HG02642 (cell line): ENCODE results near the gene B3GLCT.

Experiments used
- ATAC-seq: cut with Tn5 transposase; IDR thresholded peaks from one replicate; pipeline ENCODE4 v1.9.1; 2021; ENCODE audit warnings: mild to moderate bottlenecking; ENCODE audit not compliant: unreplicated experiment, poor library complexity

Gene B3GLCT

GRCh38 chr13:31267126-31267784, 67.5 kb downstream of the B3GLCT start:
- no peak for ATAC-seq

GRCh38 chr13:31274390-31274789, 74.6 kb downstream of the B3GLCT start:
- no peak for ATAC-seq

- no peak for ATAC-seq
These were observed 76.6 kb downstream of the B3GLCT start for GRCh38 chr13:31276421-31276820.

GRCh38 chr13:31278869-31279268, 79.1 kb downstream of the B3GLCT start:
- ATAC-seq: no peak

GRCh38 chr13:31282741-31283455, 83.1 kb downstream of the B3GLCT start:
- ATAC-seq: no peak

- no peak for ATAC-seq
These were observed 87.2 kb downstream of the B3GLCT start for GRCh38 chr13:31286930-31287329.

- no peak for ATAC-seq
These were observed 101.3 kb downstream of the B3GLCT start for GRCh38 chr13:31301119-31301518.

GRCh38 chr13:31310356-31310755, 110.6 kb downstream of the B3GLCT start:
- ATAC-seq: no peak

- ATAC-seq: no peak
These were observed 111.0 kb downstream of the B3GLCT start for GRCh38 chr13:31310786-31311185.

- no peak for ATAC-seq
These were observed 112.1 kb downstream of the B3GLCT start for GRCh38 chr13:31311921-31312320.

GRCh38 chr13:31314961-31315360, 115.2 kb downstream of the B3GLCT start:
- no peak for ATAC-seq

- ATAC-seq: no peak
These were observed 121.2 kb downstream of the B3GLCT start for GRCh38 chr13:31320946-31321345.

GRCh38 chr13:31321457-31321856, 121.7 kb downstream of the B3GLCT start:
- ATAC-seq: no peak

- no peak for ATAC-seq
These were observed 122.3 kb downstream of the B3GLCT start for GRCh38 chr13:31322026-31322425.

- ATAC-seq: no peak
These were observed 123.1 kb downstream of the B3GLCT start for GRCh38 chr13:31322702-31323405.

GRCh38 chr13:31327182-31327860, 127.5 kb downstream of the B3GLCT start:
- ATAC-seq: no peak

- no peak for ATAC-seq
These were observed 128.9 kb downstream of the B3GLCT start for GRCh38 chr13:31328549-31329235.

GRCh38 chr13:31330236-31330635, 130.5 kb downstream of the B3GLCT start:
- ATAC-seq: no peak

GRCh38 chr13:31331068-31331467, 131.3 kb downstream of the B3GLCT start:
- no peak for ATAC-seq

GRCh38 chr13:31334547-31334946, 134.8 kb downstream of the B3GLCT start:
- no peak for ATAC-seq
